Inflammatory macrophage (primary cell): ENCODE measurements around the gene DNTT.

Experiments used
- DNase-seq, 2 donors: peaks; one replicate each; pipeline ENCODE4 v3.0.0-alpha.2; 2020 to 2022

Gene DNTT

DNA sequence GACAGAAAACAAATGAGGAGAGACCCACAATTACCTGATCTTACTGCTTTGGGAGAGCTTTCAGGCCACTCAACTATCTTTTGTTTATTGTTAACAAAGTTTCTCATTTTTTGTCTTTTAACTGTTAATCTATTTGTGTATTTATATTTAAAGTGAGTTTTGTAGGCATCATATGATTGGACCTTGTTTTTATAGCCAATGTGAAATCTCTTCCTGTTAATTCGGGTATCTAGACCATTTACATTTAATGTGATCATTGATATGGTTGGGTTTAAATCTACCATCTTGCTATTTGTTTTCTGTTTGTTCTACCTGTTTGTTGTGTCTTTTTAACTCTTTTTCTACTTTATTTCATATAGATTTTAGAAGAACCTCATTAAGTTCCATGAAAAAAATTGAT lies 42.1 kb downstream of the DNTT start:
- DNase-seq, result no peak

DNA sequence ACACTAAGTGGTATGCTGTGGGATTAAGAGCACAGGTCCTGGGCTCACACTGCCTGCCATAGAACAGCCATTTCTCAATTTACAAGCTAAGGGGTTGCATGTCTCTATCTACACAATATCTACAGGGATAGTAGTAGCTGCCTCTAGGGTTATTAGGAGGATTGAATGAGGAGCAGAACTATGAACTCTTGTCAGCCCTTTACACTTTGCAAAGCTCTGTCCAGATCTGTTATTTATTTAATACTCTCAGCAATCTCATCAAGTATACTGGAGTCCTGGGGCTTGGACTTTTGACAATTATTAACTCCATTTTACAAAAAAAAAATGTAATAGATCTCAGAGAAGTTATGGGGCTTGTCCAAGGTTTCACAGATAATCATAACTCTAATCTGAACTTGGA lies 47.8 kb downstream of the DNTT start:
- no peak for DNase-seq

DNA sequence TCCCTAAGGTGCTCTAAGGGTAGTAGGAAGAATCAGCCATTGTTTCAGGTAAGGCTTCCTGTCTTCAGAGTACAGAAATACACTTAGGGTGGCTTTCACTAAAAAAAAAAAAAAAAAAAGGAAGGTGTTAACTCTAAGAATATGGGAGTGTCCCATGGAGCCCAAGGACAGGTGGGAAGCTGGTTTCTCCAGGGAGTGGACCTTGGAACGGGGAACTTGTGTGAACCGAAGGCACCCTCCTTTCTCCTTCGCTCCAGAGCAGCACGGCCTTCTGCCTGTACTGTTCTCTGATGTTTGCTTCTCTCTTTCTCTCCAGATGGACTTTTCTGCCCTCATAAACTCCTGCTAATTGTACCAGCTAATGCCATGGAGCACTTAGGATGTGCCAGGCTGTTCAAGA lies 48.3 kb downstream of the DNTT start:
- no peak for DNase-seq

DNA sequence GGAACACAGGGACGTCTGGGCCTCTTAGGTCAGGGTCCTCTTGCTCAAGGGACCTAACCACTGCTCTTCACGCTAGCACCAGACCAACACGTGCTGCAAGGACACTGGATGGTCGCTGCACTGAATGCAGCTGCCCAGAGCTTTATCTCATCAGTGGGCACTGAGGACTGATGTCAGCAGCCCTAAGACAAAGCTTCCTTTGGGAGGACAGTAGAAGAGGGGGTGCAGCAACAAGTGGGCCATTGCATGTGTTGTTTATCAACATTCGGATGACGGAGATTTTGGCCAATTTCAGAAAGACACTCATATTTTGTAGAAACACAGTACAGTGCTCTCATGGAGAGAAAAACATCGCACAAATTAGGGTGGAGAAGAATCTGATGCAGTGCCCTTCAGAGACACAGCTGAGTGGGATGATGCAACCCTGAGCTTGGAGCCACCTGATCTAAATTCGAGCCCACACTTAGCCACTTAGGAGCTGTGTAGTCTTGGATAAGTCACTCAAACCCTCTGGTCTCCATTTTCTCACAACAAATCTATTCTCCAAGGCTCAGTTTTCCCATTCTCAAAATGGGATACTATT lies 52.9 kb downstream of the DNTT start:
- DNase-seq, result no peak

DNA sequence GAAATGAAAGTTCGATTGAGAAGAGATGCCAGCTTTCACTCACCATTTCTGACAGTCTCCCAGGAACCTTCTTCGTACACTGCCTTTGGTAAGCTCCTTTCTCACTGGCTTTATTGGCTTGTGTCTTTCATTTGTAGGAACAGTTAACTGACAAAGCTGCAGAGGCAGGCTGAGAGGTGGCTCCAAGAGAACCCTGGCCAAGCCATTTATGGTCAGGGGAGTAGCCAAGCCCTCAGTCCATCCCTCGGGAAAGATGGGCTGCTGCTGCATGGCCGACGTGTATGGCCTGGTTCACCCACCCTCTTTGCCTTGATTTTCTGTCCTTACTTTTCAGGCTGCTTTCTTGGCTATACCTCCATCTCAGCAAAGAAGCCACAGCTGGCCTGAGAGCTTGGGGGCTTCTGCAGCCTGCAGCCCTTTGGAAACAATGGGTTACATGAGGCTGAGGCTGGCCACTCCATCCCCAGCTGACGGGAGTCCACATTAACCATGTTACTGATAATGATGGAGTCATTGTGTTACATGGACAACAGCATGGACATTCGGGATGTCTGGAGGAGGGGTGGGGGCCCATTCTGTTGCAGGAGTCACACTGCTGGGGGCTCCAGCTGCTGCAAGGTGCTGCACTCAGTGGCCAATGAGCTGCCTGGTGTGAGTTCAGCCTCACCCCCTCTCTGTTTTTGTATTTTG lies 54.8 kb downstream of the DNTT start, which contains the start of gene OPALIN:
Gene OPALIN, minus strand, starts transcription at position 152 of the 690 bp plus-strand sequence. Its CDS starts 106 bp downstream, at position 46.
- DNase-seq, result no peak

DNA sequence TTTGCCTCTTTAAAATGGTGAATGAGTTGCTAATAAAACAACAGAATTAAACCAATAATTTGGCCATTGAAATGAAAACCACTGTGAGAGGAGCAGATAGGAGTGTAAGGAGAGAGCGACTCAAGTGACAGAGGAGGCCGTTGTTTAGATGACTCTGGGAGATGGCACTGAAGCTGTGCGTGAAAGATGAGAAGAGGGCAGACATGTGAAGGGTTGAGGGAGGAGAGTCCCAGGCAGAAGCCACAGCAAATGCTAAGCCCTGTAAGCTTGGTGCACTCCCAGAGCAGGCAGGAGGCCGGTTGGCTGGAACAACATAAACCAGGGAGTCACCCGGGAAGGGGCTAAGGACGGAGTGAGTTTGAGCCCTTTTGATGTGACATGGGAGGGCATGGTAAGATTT lies 55.4 kb downstream of the DNTT start:
- no peak for DNase-seq

DNA sequence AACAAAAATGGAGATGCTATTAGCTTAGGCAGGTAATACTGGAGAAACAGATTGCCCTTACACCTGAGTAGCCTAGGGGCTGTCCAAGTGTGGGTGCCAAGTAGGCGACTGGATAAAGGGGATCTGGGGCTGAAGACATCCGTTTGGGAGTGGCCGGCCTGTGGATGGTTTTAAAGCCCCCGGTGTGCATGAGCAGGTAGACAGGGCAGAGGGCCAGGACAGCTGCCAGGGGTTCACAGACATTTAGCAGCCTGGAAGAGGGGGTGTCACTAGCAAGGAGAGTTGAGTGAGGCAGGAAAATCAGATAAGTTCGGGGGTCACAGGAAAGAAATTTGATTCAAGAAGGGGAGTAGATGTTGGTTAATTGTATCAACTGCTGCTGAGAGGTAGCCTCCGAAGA lies 56.1 kb downstream of the DNTT start:
- no peak for DNase-seq

DNA sequence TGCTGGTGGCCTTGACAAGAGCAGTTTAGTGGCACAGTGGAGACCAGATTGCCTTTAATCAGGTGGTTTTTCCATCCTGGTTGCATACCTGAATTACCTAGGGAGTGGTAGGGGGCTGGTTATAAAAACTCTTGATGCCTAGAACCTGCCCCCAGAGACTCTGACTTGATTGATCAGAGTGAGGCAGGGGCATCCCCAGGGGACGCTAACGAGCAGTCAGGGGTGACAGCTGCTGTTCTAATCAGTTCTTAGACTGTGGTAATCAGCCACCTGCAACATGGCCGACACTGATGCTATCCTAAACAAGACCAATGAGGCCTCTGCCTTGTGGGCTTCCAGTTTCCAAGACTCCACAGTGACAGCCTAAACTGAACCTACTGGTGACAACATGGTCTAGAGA lies 56.5 kb downstream of the DNTT start:
- no peak for DNase-seq

DNA sequence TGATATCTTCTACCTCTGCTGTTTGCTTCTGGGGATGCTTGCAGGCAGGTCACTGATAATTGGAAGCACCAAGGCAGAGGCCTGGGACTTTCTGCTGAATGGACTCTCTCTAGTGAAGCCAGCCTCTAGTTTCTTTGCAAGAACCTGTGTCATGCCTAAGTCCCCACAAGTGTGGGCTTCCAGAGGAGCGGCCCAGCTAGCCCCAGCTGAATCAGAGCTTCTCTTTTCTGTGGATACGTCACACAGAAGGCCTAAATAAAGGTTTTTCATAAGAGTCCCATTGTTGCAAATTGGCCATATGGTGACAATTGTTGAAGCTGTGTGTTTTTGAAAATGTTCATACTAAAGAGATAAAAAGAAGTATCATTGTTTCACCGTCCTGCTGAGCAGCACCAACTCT lies 61.3 kb downstream of the DNTT start:
- no peak for DNase-seq

DNA sequence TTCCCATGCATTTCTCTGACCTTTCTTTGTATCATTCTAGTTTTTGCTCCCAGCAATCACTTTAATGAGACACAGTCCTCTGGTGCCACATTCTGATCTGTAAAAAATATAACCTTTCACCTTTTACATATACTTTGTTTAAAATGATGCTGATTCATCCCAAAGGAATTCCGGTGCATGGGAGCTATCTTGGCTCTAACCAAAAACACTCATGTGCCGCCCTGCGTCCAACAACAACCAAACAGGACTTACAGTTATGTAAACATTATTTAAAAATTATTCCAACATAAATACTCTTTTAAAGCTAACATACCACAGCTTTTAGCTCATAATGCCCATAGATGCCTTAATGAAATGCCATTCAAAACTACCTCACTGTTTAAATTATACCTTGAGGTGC lies 62.3 kb downstream of the DNTT start:
- DNase-seq, result no peak

DNA sequence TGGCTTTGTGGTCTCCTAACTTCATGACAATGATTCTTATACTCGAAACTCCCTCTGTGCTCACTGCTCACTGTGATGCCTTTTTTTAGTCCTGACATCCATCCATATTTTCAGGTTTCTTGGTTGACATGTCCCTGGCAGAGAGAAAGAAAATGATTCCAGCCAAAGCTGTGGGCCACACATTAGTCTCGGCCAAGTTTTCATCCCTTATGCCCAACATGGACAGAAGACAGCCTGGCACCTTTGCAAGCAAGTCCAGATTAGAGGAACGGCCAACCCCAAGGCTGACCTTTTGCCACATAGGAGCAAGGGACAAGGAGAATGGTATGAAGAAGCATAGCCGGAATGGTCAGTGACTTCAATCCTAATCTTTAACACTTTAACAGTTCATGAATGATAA lies 63.2 kb downstream of the DNTT start:
- DNase-seq, result no peak

DNA sequence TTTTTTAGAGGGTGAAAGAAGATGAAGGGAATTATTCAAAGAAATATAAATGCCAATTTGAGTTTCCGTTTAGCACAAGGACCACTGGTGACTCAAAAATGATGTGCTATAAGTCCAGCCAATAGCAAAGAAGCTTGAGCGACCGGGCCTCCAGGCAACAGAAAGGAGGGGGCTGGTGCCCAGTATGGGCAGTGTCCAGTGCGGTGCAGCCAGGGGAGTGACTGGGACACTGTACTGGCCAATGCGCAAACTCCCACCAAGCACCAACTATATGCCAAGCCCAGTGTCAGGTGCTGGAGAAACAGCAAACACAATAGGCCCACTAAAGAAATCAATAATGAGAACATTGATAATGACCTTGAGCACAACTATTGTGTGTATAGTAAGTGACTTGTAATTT lies 64.7 kb downstream of the DNTT start:
- DNase-seq, result no peak

DNA sequence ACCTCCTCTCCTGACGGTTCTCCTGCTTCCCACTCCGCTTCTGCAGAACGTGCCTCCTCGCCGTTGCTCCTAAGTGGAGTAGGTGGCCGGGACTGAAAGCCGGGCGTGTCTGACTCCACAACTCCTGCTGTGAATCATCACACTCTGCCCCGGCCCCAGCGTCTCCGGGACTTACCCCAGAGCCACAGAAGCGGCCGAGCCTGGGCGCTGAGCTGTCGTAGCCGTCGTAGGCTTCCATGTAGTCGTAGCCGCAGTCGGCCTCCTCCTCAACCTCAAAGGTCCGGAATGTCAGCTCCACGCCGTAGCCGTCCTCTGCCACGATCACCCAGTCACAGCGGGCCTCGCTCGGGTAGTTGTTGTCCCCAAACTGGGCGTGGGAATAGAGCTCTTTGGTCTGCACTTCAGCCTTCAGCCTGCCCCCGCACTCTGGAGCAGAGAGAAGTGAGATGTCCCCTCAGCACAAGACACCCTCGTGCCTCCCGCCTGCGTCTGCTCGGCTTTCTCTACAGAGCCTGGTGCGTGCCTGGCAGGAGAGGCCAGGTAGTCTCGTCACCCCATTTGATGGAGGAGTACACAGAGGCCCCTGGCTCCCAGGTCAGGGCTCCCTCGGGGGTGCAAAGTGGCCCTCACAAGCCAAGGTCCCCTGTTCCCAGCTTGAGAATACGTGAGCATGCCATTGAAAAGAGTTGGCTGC lies 65.8 kb downstream of the DNTT start:
- no peak for DNase-seq

DNA sequence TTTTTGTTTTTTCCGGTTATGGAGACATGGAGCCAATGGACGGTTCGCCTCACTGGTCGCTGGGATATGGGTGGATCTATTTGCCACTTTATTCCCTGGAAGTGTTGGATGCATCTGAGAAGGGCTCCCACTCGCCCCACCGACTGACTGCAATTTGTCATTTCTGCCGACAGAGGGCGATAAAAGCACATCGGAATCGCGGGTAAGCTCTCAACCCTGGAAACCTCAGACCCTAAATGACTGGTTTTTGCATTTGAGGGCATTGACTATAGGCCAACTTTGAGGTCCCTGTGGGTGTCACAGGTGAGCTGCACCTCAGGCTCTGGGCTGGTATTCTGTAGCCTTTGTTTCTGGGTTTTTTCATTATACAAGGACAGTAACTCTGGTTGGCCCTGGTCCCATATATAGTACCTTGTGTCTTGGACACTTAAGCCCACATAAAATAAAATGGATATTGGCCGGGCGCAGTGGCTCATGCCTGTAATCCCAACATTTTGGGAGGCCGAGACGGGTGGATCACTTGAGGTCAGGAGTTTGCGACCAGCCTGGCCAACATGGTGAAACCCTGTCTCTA lies 66.4 kb downstream of the DNTT start:
- peak; percentile 60 to 63 for DNase-seq

DNA sequence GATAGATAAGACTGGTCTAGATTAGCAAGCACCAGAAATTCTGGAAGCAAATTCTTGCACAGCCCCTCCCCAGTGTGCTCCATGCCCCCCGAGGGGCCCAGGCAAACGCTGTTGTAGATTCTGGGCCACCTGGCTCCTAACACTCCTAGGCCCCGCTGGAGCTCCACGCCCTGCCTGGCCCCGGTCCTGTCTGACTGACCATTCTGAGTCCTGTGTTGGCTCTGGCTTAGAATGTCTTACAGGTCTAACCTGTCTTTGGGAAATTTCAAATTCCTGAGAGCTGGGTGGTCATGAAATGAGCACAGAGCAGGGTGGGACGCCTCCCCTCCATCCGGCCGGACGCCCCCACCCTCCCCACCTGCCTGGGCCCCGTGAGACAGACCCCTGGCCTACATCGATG lies 67.1 kb downstream of the DNTT start:
- no peak for DNase-seq

DNA sequence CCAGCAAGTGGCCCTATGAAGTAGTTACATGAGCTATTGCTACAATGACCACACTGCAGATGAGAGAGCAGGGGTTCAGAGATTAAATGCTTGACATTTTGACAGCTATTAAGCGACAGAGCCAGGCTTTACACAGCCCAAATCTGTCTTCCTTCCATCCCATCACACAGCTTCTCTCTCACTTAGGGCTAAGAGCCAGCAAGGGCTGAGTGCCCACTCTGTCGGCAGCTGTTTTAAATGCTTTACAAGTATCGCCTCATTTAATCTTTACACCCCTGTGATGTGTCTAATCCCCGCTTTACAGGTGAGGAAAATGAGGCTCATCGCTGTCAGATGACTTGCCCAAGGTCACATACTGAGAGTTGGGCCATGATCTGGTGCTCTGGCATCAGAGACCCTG lies 69.8 kb downstream of the DNTT start:
- no peak for DNase-seq

DNA sequence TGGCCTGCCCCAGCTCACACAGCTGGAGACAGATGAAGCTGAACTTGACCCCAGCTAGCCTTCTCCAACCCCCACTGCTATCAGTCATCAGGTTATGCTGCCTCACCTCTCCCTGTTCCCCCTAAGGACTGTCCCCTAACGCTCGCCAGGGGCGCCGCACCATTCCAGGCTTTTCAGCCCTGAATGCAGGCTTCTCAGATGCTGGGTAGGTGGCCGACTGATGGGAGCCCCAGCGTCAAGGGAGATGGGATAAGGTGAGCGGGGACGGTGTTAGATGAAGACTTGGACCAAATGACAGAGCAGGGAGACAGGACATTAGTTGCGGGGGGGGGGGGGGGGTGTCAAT lies 70.4 kb downstream of the DNTT start:
- DNase-seq, result no peak

DNA sequence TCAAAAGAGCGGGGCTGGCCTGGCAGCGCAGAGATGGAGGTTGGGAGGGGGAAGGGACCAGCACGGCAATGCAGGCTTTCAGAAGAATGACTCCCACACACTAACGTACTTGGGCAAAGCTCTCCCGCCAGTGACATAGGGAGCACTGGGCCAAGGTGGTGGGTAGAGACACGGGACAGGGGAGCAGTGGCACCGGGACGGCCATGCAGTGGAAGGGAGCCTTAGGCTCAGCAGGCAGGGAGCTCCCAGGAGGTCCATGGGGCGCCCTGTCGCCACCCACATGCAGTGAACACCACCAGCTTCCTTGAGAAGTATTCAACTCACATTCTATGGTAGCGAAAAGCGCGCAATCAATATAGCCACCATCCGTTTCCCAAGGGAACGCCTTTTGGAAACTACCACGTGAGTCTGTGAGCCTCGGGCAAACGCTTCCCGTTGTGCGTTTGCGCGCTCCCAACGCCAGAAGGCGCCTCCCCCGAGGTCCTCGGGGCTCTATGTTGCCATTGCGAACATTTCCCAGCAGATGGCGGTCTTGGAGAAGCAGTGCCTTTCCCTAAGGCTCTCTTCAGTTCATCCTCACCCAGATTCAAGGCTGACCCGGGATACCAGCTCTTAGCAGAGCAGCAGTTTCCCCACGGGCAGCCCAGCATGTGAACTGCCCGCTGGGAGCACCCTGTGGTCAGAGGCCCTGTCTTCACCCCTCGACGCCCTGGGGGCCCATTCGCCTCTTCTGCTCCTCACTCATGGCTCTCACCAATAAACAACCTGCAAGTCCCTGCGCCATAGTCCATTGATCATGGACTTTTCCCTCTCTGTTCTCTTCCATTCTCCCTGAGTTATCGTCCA lies 71.0 kb downstream of the DNTT start:
- peak; percentile 92 for DNase-seq

DNA sequence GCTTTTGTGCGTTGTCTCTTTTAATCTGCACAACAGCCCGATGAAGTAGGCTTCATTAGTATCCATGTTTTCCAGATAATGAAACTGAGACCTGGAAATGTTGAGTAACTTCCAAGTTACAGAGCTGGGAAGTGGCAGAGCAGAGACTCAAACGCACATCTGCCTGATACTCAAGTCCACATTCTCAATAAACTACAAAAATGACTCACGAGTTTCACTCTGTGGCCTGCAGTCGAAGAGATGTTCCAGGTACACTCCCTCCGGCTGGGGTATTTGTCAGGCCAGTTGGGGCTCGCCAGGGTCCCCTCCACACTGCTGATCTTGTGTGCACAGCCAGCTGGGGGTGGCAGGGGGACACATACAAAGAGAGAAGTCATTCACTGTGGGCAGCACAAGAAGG lies 72.2 kb downstream of the DNTT start:
- DNase-seq, result no peak

DNA sequence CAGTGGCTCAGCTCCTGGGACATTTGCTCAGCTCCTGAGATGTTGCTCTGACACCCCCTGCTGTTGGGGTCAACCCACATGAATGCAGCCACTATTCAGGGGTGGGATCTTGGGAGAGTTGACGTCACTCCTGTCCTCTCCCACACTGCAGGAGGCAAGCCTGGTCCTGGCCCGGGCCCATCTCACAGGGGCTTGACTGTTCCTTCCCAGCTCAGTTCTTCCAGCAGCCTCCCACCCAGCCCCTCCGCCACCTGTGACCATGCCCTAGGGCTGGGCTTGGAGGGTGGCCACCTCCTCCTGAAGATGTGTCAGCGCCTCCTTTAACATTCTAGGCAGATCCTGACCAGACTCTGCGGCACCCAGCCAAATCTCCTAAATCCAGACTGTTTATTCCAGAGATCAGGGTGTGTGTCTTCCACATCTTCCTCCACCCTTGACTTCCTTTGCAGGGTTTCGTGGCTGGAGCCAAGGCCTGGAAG lies 73.6 kb downstream of the DNTT start:
- no peak for DNase-seq

DNA sequence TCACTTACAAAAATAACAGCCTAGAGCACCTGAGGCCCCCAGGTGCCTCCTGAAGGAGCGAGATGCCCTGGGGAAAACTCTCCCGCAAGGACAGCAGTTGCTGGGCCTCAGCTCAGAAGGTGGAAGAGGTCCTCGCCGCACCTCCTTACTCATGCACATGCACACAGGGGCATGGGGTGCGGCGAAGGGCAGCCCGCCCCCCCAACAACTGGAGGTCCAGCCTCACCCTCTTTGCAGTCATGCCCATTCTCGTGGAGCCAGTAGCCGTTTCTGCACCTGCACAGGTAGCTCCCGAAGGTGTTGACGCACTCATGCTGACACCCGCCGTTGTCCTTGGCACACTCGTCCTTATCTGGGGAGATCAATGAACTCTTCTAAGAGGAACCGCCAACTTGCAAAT lies 74.5 kb downstream of the DNTT start:
- no peak for DNase-seq

DNA sequence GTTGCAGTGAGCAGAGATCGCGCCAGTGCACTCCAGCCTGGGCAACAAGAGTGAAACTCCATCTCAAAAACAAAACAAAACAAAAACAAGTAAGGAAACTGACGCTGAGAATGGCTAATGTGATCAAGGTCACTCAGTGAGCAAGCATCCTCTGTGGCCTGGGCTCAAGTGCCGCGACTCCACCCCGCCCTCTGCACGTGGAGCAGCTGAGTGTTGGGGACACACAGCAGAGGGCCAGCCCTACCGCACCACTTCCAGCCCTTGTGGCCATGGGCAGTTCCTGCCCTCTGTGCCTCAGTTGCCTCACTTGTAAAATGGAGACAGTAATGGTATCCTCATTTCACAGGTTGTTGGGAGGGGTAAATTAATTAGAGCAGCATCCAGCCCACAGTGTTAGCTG lies 75.5 kb downstream of the DNTT start:
- DNase-seq, result no peak

DNA sequence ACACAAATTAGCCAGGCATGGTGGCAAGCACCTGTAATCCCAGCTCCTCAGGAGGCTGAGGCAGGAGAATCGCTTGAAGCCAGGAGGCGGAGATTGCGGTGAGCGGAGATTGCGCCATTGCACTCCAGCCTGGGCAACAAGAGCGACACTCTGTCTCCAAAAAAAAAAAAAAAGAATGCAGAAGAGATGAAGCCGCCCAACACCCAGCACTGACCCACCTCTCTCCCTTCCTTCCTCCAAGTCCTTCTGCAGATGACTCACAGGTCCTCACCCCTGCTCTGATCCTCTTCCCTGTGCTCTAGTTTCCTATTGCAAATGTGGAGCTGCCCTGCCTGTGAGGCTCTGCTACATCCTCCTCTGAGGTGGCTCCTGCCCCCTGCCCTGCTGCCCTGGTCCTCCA lies 76.6 kb downstream of the DNTT start:
- DNase-seq, result peak; percentile 89 to 90
